GM18858 (cell line): ENCODE measurements around the gene RTRAF.

Experiments used
- ATAC-seq: cut with Tn5 transposase; IDR thresholded peaks from one replicate; pipeline ENCODE4 v1.9.1; 2021; ENCODE audit not compliant: unreplicated experiment

Gene RTRAF

GRCh38 chr14:52048641-52049204, 59.4 kb downstream of the RTRAF start:
- ATAC-seq, result no peak

GRCh38 chr14:52049271-52049670, 59.9 kb downstream of the RTRAF start:
- no peak for ATAC-seq

- ATAC-seq, result no peak
Measured at GRCh38 chr14:52049721-52050588, 60.6 kb downstream of the RTRAF start.

- ATAC-seq, result no peak
Measured at GRCh38 chr14:52051251-52051650, 61.9 kb downstream of the RTRAF start.

GRCh38 chr14:52051871-52052270, 62.5 kb downstream of the RTRAF start:
- no peak for ATAC-seq

- ATAC-seq, result no peak
Measured at GRCh38 chr14:52052288-52052943, 63.1 kb downstream of the RTRAF start.

- no peak for ATAC-seq
Measured at GRCh38 chr14:52053044-52053443, 63.7 kb downstream of the RTRAF start.

- no peak for ATAC-seq
Measured at GRCh38 chr14:52054678-52055077, 65.3 kb downstream of the RTRAF start.

- ATAC-seq, result no peak
Measured at GRCh38 chr14:52055167-52055566, 65.8 kb downstream of the RTRAF start.

- no peak for ATAC-seq
Measured at GRCh38 chr14:52058341-52058740, 69.0 kb downstream of the RTRAF start.

GRCh38 chr14:52059649-52060048, 70.3 kb downstream of the RTRAF start:
- ATAC-seq, result no peak

GRCh38 chr14:52060080-52060479, 70.7 kb downstream of the RTRAF start:
- ATAC-seq, result no peak
